ENCODE results near the gene FEM1B. TPM values are rescaled to one million over a fixed set of nuclear protein-coding genes. Genes with fewer than 3 reads are reported as not detected.
"Not testable (repeated sequence)": the region's sequence is repeated elsewhere in the genome, so short reads cannot be mapped to it uniquely, and the experiment has no call there.

FEM1B gene
- polyA plus RNA-seq, result 21.5 TPM

GRCh38 chr15:68277603-68278344 lies at the start of gene FEM1B:
FEM1B (plus strand) TSS chr15:68277745; CDS start chr15:68278418, 673 bp downstream.
- Mint-ChIP-seq H3K4me1 (peaks cover 36 to 45% (median 44%) of the 10 kb centered on the region in 3 donors), H3K36me3 (no peaks in the 10 kb centered on the region), H3K27me3 (peaks cover 2% of the 10 kb centered on the region), H3K9me3 (no peaks in the 10 kb centered on the region), H3K27ac (peak within 1 kb of the TSS; percentile 87 to 99 (median 97)), H3K4me3 (peak within 1 kb of the TSS; percentile 91 to 99 (median 94))

GRCh38 chr15:68228143-68228970 lies 49.2 kb upstream of the FEM1B start:
- Mint-ChIP-seq H3K27ac (peak overlapping the region; percentile 69 to 83 (median 83)), H3K4me3 (peak overlapping the region; percentile 81 to 95 (median 88)), H3K27me3 (no peaks in the 10 kb centered on the region), H3K9me3 (no peaks in the 10 kb centered on the region), H3K4me1 (peaks cover 21 to 32% (median 25%) of the 10 kb centered on the region in 3 donors), H3K36me3 (no peaks in the 10 kb centered on the region)

- H3K4me1 Mint-ChIP-seq, result peaks cover 21 to 32% (median 25%) of the 10 kb centered on the region in 3 donors
- H3K4me3 Mint-ChIP-seq, result peak overlapping the region; percentile 81 to 95 (median 88)
- H3K27me3 Mint-ChIP-seq, result no peaks in the 10 kb centered on the region
- H3K36me3 Mint-ChIP-seq, result no peaks in the 10 kb centered on the region
- H3K27ac Mint-ChIP-seq, result peak overlapping the region; percentile 69 to 83 (median 83)
- H3K9me3 Mint-ChIP-seq, result no peaks in the 10 kb centered on the region
Measured at GRCh38 chr15:68228971-68229385, 48.6 kb upstream of the FEM1B start.

DNA sequence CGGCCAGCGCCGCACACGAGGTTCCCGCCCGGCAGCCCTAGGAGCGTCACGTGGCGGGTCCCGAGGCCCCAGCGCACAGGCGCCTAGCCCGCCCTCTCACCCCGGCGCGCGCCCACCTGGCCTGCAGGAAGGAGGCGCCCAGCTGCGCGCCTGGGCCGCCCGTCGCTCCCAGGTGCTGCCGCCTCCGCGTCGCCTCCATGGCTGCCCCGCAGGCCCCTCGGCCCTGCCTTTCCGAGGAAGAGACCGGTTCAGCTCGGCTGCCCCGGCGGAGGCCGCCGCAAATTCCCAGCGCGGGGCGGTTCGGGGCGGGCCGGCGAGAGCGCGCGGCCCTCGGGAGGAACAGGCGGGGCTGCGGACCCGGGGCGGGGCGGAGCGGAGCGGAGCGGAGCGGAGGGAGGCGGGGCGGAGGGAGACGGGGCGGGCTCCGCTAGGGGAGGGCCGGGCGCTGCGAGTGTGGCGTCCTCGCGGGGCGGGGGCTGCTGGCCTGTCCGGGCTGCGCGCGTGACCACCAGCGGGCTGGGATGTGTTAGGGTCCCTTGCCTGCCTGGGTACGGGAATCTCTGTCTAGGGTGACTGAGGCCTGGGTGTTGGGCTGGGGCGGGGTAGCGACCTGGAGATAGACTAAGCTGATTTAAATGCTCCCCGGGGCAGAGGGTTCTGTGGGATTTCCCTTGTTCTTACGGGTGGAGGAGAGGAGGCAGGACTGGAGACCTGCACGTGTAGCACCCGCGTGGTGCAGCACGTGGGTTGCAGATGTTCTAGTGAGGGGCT lies 48.0 kb upstream of the FEM1B start, which contains the start of gene CLN6:
TSS of gene CLN6 (minus strand) at position 343 of the 771 bp plus-strand sequence. CDS start at position 199, 144 bp downstream.
- H3K9me3 Mint-ChIP-seq, result no peaks in the 10 kb centered on the region
- H3K4me3 Mint-ChIP-seq, result peak within 1 kb of the TSS; percentile 85 to 100 (median 95)
- peak within 1 kb of the TSS; percentile 81 to 97 (median 83) for H3K27ac Mint-ChIP-seq
- H3K36me3 Mint-ChIP-seq, result no peaks in the 10 kb centered on the region
- peaks cover 20 to 31% (median 25%) of the 10 kb centered on the region in 3 donors for H3K4me1 Mint-ChIP-seq
- H3K27me3 Mint-ChIP-seq, result peaks cover 3% of the 10 kb centered on the region

GRCh38 chr15:68230157-68231100 lies 47.1 kb upstream of the FEM1B start:
- Mint-ChIP-seq H3K36me3 (no peaks in the 10 kb centered on the region), H3K4me3 (peak overlapping the region; percentile 77 to 100 (median 95))

DNA sequence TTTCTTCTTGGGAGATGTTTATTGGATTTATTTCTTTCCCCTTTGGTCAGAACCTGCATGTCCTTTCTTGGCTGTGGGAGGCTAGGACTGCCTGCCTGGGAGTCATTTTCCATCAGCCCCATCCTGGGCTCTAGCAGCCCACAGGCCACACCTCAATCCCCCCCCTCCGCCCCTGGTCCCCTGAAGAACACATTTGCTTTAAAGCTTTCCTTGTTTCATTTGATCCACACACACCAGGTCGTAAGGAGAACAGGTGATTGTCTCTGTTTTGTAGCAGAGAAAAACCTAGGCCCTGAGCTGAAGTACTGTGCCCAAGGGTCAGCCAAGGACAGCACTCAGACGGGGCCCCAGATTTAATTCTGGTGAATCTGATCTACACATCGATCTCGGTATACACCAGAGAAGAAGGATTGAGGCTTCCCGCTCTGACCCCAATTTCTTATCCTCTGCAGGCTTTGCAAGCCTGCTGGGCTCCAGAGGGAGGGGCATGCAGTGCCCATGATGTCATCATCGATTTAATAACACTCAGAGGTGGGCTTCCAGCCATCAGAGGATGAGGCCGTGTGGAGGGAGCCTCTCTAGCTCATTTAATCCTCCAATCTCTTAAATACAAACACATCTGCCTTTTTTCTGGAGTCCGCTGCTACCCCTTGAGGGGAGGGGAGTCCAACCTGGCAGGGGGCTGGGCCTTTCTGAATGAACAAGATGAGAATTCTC lies 46.3 kb upstream of the FEM1B start:
- Mint-ChIP-seq H3K27ac (peak overlapping the region in 1 of 3 donors; percentile 4), H3K4me3 (peak overlapping the region in 3 of 4 donors; percentile 61 to 77 (median 65)), H3K9me3 (no peaks in the 10 kb centered on the region), H3K27me3 (peaks cover 4% of the 10 kb centered on the region), H3K36me3 (no peaks in the 10 kb centered on the region), H3K4me1 (peaks cover 12 to 24% (median 19%) of the 10 kb centered on the region in 3 donors)

More at GRCh38 chr15:68230157-68231100, 47.1 kb upstream of the FEM1B start:
- Mint-ChIP-seq H3K9me3 (no peaks in the 10 kb centered on the region), H3K27ac (peak overlapping the region; percentile 62 to 97 (median 81)), H3K27me3 (peaks cover 4% of the 10 kb centered on the region), H3K4me1 (peaks cover 12 to 24% (median 19%) of the 10 kb centered on the region in 3 donors)

- no peaks in the 10 kb centered on the region for H3K36me3 Mint-ChIP-seq
- peak overlapping the region in 1 of 4 donors; percentile 68 for H3K4me3 Mint-ChIP-seq
Measured at GRCh38 chr15:68232449-68232848, 45.1 kb upstream of the FEM1B start.

GRCh38 chr15:68232937-68233336 lies 44.6 kb upstream of the FEM1B start:
- Mint-ChIP-seq H3K4me1 (peaks cover 12 to 21% (median 13%) of the 10 kb centered on the region in 3 donors), H3K27ac (no peak overlapping the region), H3K36me3 (no peaks in the 10 kb centered on the region), H3K4me3 (peak overlapping the region in 1 of 4 donors; percentile 51), H3K27me3 (peaks cover 4% of the 10 kb centered on the region), H3K9me3 (no peaks in the 10 kb centered on the region)

More at GRCh38 chr15:68232449-68232848, 45.1 kb upstream of the FEM1B start:
- Mint-ChIP-seq H3K9me3 (no peaks in the 10 kb centered on the region), H3K4me1 (peaks cover 12 to 24% (median 15%) of the 10 kb centered on the region in 3 donors), H3K27ac (no peak overlapping the region), H3K27me3 (peaks cover 4% of the 10 kb centered on the region)

GRCh38 chr15:68234060-68234459 lies 43.5 kb upstream of the FEM1B start:
- H3K9me3 Mint-ChIP-seq, result peaks cover 0 to 2% (median 0%) of the 10 kb centered on the region in 3 donors
- peaks cover 4% of the 10 kb centered on the region for H3K27me3 Mint-ChIP-seq
- peaks cover 5 to 12% (median 9%) of the 10 kb centered on the region in 3 donors for H3K4me1 Mint-ChIP-seq
- peaks cover 1% of the 10 kb centered on the region for H3K36me3 Mint-ChIP-seq
- peak overlapping the region in 1 of 4 donors; percentile 51 for H3K4me3 Mint-ChIP-seq
- H3K27ac Mint-ChIP-seq, result no peak overlapping the region

DNA sequence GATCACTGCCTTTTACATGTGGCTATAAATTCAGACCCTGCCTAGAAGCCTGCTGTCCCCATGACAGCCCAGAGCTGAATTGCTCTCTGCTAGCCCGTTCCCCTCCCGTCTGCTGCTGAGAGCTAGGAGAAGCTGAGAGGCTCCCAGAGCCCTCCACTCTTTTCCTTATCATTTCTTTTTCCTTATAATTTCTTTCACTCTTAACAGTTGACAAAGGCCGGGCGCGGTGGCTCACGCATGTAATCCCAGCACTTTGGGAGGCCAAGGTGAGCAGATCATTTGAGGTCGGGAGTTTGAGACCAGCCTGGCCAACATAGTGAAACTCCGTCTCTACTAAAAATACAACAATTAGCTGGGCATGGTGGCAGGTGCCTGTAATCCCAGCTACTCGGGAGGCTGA lies 43.0 kb upstream of the FEM1B start:
- not testable (repeated sequence) for H3K27me3 Mint-ChIP-seq, H3K4me3 Mint-ChIP-seq, H3K36me3 Mint-ChIP-seq, H3K27ac Mint-ChIP-seq, H3K9me3 Mint-ChIP-seq
- peaks cover 5 to 12% (median 9%) of the 10 kb centered on the region in 3 donors for H3K4me1 Mint-ChIP-seq

GRCh38 chr15:68235022-68235421 lies 42.5 kb upstream of the FEM1B start:
- Mint-ChIP-seq H3K27ac (no peak overlapping the region), H3K27me3 (peaks cover 4% of the 10 kb centered on the region), H3K4me3 (no peak overlapping the region)

DNA sequence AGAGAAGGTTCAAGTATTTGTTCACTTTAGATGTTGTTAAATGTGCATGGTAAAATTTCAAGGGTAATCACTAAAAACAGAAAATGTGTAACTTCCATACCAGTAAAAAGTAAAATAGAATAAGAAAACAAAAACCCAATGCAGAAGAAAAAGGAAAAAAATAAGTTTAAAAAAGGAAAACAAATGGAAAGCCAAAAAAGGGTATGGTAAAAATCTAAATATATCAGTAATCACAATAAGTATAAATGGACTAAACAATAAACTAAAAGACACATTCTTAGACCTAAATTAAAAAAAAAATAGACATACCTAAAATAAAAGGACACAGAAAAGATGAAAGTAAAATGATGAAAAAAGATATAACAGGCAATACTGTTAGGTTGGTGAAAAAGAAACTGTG lies 38.5 kb upstream of the FEM1B start:
- H3K4me3 Mint-ChIP-seq, result no peak overlapping the region
- no peak overlapping the region for H3K27ac Mint-ChIP-seq
- peaks cover 0 to 4% (median 0%) of the 10 kb centered on the region in 3 donors for H3K4me1 Mint-ChIP-seq
- peaks cover 0 to 14% (median 14%) of the 10 kb centered on the region in 3 donors for H3K9me3 Mint-ChIP-seq
- peaks cover 3% of the 10 kb centered on the region for H3K36me3 Mint-ChIP-seq
- peaks cover 4% of the 10 kb centered on the region for H3K27me3 Mint-ChIP-seq

More at GRCh38 chr15:68235022-68235421, 42.5 kb upstream of the FEM1B start:
- H3K4me1 Mint-ChIP-seq, result peaks cover 2 to 10% (median 7%) of the 10 kb centered on the region in 3 donors
- H3K36me3 Mint-ChIP-seq, result peaks cover 1% of the 10 kb centered on the region
- H3K9me3 Mint-ChIP-seq, result peaks cover 0 to 2% (median 0%) of the 10 kb centered on the region in 3 donors

Measured in IgD-negative memory B cell (primary cell).